Fibroblast of lung (primary cell): ENCODE data around the gene DNAH10. TPM values are rescaled to one million over a fixed set of nuclear protein-coding genes. Genes with fewer than 3 reads are reported as not detected.

Source experiments
- DNase-seq, 2 donors: peaks; one replicate each; pipeline versions ENCODE4 v3.0.0 to v3.0.0-alpha.2; 2010; ENCODE audit warnings: low read depth in 2 of 2
- H2AFZ ChIP-seq: 2 replicates; pipeline ENCODE4 v1.5.1; 2012; ENCODE audit warnings: low read length, control low read depth, inconsistent platforms
- H3K27ac ChIP-seq: 2 replicates; pipeline ENCODE4 v1.5.1; 2011; ENCODE audit warnings: low read length, control low read depth; ENCODE audit not compliant: insufficient read depth
- H3K27me3 ChIP-seq: 2 replicates; pipeline ENCODE4 v1.5.1; 2011; ENCODE audit warnings: mild to moderate bottlenecking, low read length; ENCODE audit not compliant: control insufficient read depth, insufficient read depth
- H3K36me3 ChIP-seq: 2 replicates; pipeline ENCODE4 v1.5.1; 2011; ENCODE audit warnings: low read length; ENCODE audit not compliant: control insufficient read depth, insufficient read depth
- H3K4me1 ChIP-seq: 2 replicates; pipeline ENCODE4 v1.5.1; 2011; ENCODE audit warnings: low read length; ENCODE audit not compliant: control insufficient read depth, insufficient read depth; ENCODE audit errors: extremely low read depth
- H3K4me2 ChIP-seq: 2 replicates; pipeline ENCODE4 v1.5.1; 2011; ENCODE audit warnings: low read length, control low read depth; ENCODE audit not compliant: insufficient read depth; ENCODE audit errors: extremely low read depth
- H3K4me3 ChIP-seq, 4 experiments: fragments of 200-600 bp in 1 of 4; sonication (generic) in 1 of 4; replicated peaks in 1 of 4; 2 replicates each; pipeline ENCODE4 v1.5.1; 2011 to 2016; ENCODE audit warnings: low read length in 4 of 4, low read depth in 3 of 4, mild to moderate bottlenecking in 3 of 4, control low read depth in 2 of 4, inconsistent platforms in 1 of 4, mixed read lengths in 1 of 4; ENCODE audit not compliant: insufficient read depth in 1 of 4; ENCODE audit errors: control extremely low read depth in 1 of 4
- H3K79me2 ChIP-seq: 2 replicates; pipeline ENCODE4 v1.5.1; 2012; ENCODE audit warnings: mild to moderate bottlenecking, low read length, inconsistent platforms; ENCODE audit not compliant: control insufficient read depth, insufficient read depth
- H3K9ac ChIP-seq: 2 replicates; pipeline ENCODE4 v1.5.1; 2011; ENCODE audit warnings: mild to moderate bottlenecking, low read length, control low read depth; ENCODE audit not compliant: insufficient read depth
- H3K9me3 ChIP-seq: 2 replicates; pipeline ENCODE4 v1.5.1; 2012; ENCODE audit warnings: low read depth, low read length; ENCODE audit not compliant: control insufficient read depth, insufficient read depth
- H4K20me1 ChIP-seq: 2 replicates; pipeline ENCODE4 v1.5.1; 2011; ENCODE audit warnings: low read length; ENCODE audit not compliant: control insufficient read depth, insufficient read depth; ENCODE audit errors: extremely low read depth
- EZH2 ChIP-seq: IDR thresholded peaks from 2 replicates; pipeline ENCODE4 v1.5.1; 2012; ENCODE audit warnings: low read length, control low read depth, mild to moderate bottlenecking; ENCODE audit errors: missing control alignments
- polyA plus RNA-seq, 2 donors: library from polyadenylated mRNA; depleted of rRNA in 1 of 2; stranded (reverse) in 1 of 2; unstranded in 1 of 2; fragments of >200 nt; gene quantifications; 2 replicates each; pipeline ENCODE4 v1.2.1, GENCODE V29; 2011 to 2012; ENCODE audit warnings: missing spikeins in 1 of 2
- total RNA-seq: library from RNA; depleted of rRNA; stranded (reverse); fragments of >200 nt; gene quantifications from 2 replicates; pipeline ENCODE4 v1.2.1, GENCODE V29; 2014
- TF ChIP-seq, protein P1 (sequence below), 2 donors: IDR thresholded peaks in 1 of 2; conservative IDR thresholded peaks in 1 of 2; 1 replicate in 1 of 2; 2 replicates in 1 of 2; pipeline ENCODE4 v1.5.1; 2011 to 2012; ENCODE audit warnings: low read length in 2 of 2, control low read depth in 1 of 2, inconsistent platforms in 1 of 2, low read depth in 1 of 2, mild to moderate bottlenecking in 1 of 2

The DNAH10 gene
- total and polyA plus RNA-seq, 2 donors (not counting 1 experiment from before 2014, with no cell fraction given), result 0.06 to 0.33 TPM

DNA sequence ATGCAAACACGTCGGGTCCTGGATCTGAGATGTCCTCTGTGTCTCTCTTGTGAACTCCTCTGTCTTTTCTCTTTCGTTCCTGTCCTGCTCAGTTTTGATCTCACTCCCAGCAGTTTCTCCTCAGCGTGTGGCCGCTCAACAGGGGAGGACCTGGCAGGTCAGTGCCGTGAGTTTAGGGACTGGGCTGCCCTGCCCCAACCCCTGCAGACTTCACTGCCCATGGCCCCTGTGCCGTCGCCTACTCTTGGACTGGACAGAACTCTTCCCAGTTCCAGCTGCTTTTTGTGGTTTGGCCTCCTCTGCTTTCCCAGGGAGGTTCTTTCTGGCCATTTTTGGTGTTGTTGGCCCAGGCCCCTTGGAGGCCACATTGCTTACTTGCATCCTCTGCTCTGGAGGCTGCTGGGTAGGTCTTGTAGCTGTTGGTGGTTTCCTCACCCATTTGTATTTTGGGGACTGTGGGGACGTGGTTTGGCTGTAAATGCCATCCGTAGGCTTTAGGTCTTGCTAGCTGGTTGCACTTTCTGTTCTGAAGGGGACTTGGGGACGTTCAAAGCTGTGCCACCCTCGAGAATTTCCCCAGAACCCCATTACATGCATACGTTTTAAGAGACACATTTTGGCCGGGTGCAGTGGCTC is 20.0 kb upstream of the DNAH10 start:
- H3K4me2 ChIP-seq, result no peak overlapping the region
- H3K9me3 ChIP-seq, result no peaks in the 10 kb centered on the region
- H3K27me3 ChIP-seq, result no peaks in the 10 kb centered on the region
- no peak overlapping the region for H2AFZ ChIP-seq
- no peak for DNase-seq
- peaks cover 2% of the 10 kb centered on the region for H4K20me1 ChIP-seq
- no peak overlapping the region for H3K4me3 ChIP-seq
- H3K79me2 ChIP-seq, result no peaks in the 10 kb centered on the region
- peaks cover 10% of the 10 kb centered on the region for H3K36me3 ChIP-seq
- H3K9ac ChIP-seq, result no peak overlapping the region
- H3K27ac ChIP-seq, result no peak overlapping the region
- no peak for TF ChIP-seq EZH2
- TF ChIP-seq, protein P1, sequence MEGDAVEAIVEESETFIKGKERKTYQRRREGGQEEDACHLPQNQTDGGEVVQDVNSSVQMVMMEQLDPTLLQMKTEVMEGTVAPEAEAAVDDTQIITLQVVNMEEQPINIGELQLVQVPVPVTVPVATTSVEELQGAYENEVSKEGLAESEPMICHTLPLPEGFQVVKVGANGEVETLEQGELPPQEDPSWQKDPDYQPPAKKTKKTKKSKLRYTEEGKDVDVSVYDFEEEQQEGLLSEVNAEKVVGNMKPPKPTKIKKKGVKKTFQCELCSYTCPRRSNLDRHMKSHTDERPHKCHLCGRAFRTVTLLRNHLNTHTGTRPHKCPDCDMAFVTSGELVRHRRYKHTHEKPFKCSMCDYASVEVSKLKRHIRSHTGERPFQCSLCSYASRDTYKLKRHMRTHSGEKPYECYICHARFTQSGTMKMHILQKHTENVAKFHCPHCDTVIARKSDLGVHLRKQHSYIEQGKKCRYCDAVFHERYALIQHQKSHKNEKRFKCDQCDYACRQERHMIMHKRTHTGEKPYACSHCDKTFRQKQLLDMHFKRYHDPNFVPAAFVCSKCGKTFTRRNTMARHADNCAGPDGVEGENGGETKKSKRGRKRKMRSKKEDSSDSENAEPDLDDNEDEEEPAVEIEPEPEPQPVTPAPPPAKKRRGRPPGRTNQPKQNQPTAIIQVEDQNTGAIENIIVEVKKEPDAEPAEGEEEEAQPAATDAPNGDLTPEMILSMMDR (conservative IDR thresholded peaks at IDR 0.05 in 1 of 2, IDR thresholded peaks at IDR 0.05 in 1 of 2; ENCODE audit: low read depth in 1 of 2, low read length in 2 of 2), result no peak
- no peaks in the 10 kb centered on the region for H3K4me1 ChIP-seq

DNA sequence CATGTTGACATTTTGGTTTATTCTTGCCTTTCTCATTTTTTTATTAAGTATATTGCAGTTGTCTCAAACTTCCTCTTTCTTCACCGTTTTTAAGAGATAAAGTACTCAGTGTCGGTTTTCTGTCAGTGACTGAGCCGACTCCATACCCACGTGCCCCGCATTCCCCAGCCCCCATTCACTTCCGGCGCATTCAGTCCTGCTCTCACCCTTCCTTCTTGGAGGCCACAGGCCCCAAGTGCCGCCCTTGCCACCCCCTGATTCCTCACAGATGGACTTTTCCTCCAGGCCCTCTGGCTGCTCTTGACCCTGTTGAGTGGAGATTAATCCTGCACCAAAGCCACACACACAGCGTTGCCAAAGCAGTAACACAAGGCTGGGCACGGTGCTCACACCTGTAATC is 19.1 kb upstream of the DNAH10 start:
- no peak for TF ChIP-seq EZH2
- TF ChIP-seq, protein P1 (conservative IDR thresholded peaks at IDR 0.05 in 1 of 2, IDR thresholded peaks at IDR 0.05 in 1 of 2; ENCODE audit: low read depth in 1 of 2, low read length in 2 of 2), result no peak
- no peaks in the 10 kb centered on the region for H3K4me1 ChIP-seq
- no peaks in the 10 kb centered on the region for H3K27me3 ChIP-seq
- no peak overlapping the region for H3K9ac ChIP-seq
- H3K9me3 ChIP-seq, result no peaks in the 10 kb centered on the region
- no peaks in the 10 kb centered on the region for H3K79me2 ChIP-seq
- H4K20me1 ChIP-seq, result peaks cover 2% of the 10 kb centered on the region
- no peak overlapping the region for H3K27ac ChIP-seq
- DNase-seq, result no peak
- H3K4me2 ChIP-seq, result no peak overlapping the region
- no peak overlapping the region for H2AFZ ChIP-seq
- H3K4me3 ChIP-seq, result no peak overlapping the region
- peaks cover 9% of the 10 kb centered on the region for H3K36me3 ChIP-seq

DNA sequence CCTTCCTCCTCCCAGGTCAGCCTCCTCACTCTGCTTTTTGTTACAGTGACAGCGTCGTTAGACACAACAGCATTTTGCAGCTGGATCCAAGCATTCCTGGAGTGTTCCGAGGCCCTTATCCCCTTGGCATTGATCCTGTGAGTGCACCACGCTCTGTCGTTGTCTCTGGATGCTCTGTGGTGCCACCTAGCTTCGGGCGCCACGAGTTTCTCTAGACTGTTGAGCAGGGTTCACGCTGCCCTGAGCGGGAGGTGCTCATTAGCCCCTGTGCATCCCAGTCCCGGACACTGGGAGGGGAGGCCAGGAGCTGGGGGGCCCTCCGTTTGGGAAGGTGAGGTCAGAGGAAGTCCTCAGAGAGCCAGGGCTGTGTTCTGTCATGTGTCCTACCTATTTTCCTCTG is 17.3 kb upstream of the DNAH10 start:
- no peak overlapping the region for H2AFZ ChIP-seq
- no peak overlapping the region for H3K4me2 ChIP-seq
- H4K20me1 ChIP-seq, result no peaks in the 10 kb centered on the region
- no peak overlapping the region for H3K4me3 ChIP-seq
- no peak overlapping the region for H3K27ac ChIP-seq
- no peaks in the 10 kb centered on the region for H3K27me3 ChIP-seq
- H3K79me2 ChIP-seq, result no peaks in the 10 kb centered on the region
- H3K9me3 ChIP-seq, result no peaks in the 10 kb centered on the region
- TF ChIP-seq, protein P1 (conservative IDR thresholded peaks at IDR 0.05 in 1 of 2, IDR thresholded peaks at IDR 0.05 in 1 of 2; ENCODE audit: low read depth in 1 of 2, low read length in 2 of 2), result peak in 1 of 2 donors; percentile 18
- TF ChIP-seq EZH2, result no peak
- no peak for DNase-seq
- peaks cover 15% of the 10 kb centered on the region for H3K36me3 ChIP-seq
- no peaks in the 10 kb centered on the region for H3K4me1 ChIP-seq
- H3K9ac ChIP-seq, result no peak overlapping the region
